Measurements from ENCODE around the gene GABRB1.
A peak's percentile ranks its signal among the peaks of the same experiment; 100 is the strongest.

GABRB1 gene

GRCh38 chr4:47135210-47135609, 103.8 kb downstream of the GABRB1 start:
- H3K36me3 ChIP-seq (replicated peaks; ENCODE audit: low read depth, low read length), result no peaks in the 10 kb centered on the region
- H3K4me3 ChIP-seq (ENCODE audit: low read length), result no peak overlapping the region
- H3K4me2 ChIP-seq (ENCODE audit: low read length), result no peak overlapping the region
- no peaks in the 10 kb centered on the region for H3K79me2 ChIP-seq (ENCODE audit: low read length)
- H3K9ac ChIP-seq (ENCODE audit: low read length), result no peak overlapping the region
- H3K4me1 ChIP-seq (ENCODE audit: low read length), result no peaks in the 10 kb centered on the region
- no peaks in the 10 kb centered on the region for H3K9me3 ChIP-seq (ENCODE audit: insufficient read depth, low read length)
- no peak overlapping the region for H3K27ac ChIP-seq (ENCODE audit: low read length)
- H2AFZ ChIP-seq (ENCODE audit: low read depth, low read length), result no peak overlapping the region
- TF ChIP-seq EZH2phosphoT487 (IDR thresholded peaks at IDR 0.05; ENCODE audit: low read depth) (no peak), CTCF (IDR thresholded peaks at IDR 0.05; ENCODE audit: low read depth, low read length) (no peak)
- H3K27me3 ChIP-seq (ENCODE audit: low read depth, low read length), result no peaks in the 10 kb centered on the region
- H4K20me1 ChIP-seq (ENCODE audit: insufficient read depth, low read length), result no peaks in the 10 kb centered on the region

- Histone ChIP-seq H3K79me2 (ENCODE audit: low read length) (no peaks in the 10 kb centered on the region), H3K36me3 (replicated peaks; ENCODE audit: low read depth, low read length) (no peaks in the 10 kb centered on the region), H3K4me3 (ENCODE audit: low read length) (no peak overlapping the region), H3K27me3 (ENCODE audit: low read depth, low read length) (no peaks in the 10 kb centered on the region), H3K9ac (ENCODE audit: low read length) (no peak overlapping the region), H2AFZ (ENCODE audit: low read depth, low read length) (no peak overlapping the region), H3K4me1 (ENCODE audit: low read length) (peaks cover 43% of the 10 kb centered on the region), H3K9me3 (ENCODE audit: insufficient read depth, low read length) (no peaks in the 10 kb centered on the region), H4K20me1 (ENCODE audit: insufficient read depth, low read length) (no peaks in the 10 kb centered on the region), H3K4me2 (ENCODE audit: low read length) (peak overlapping the region; percentile 41), H3K27ac (ENCODE audit: low read length) (no peak overlapping the region)
- TF ChIP-seq EZH2phosphoT487 (IDR thresholded peaks at IDR 0.05; ENCODE audit: low read depth), result no peak
- TF ChIP-seq CTCF (IDR thresholded peaks at IDR 0.05; ENCODE audit: low read depth, low read length), result no peak
Observed at GRCh38 chr4:47143261-47143660, 111.9 kb downstream of the GABRB1 start.

GRCh38 chr4:47145630-47146029, 114.3 kb downstream of the GABRB1 start:
- H2AFZ ChIP-seq (ENCODE audit: low read depth, low read length), result peak overlapping the region; percentile 62
- peak overlapping the region; percentile 56 for H3K9ac ChIP-seq (ENCODE audit: low read length)
- H3K4me2 ChIP-seq (ENCODE audit: low read length), result peak overlapping the region; percentile 94
- peak overlapping the region; percentile 72 for H3K4me3 ChIP-seq (ENCODE audit: low read length)
- H3K27ac ChIP-seq (ENCODE audit: low read length), result peak overlapping the region; percentile 65
- no peaks in the 10 kb centered on the region for H4K20me1 ChIP-seq (ENCODE audit: insufficient read depth, low read length)
- H3K4me1 ChIP-seq (ENCODE audit: low read length), result peaks cover 43% of the 10 kb centered on the region
- no peaks in the 10 kb centered on the region for H3K9me3 ChIP-seq (ENCODE audit: insufficient read depth, low read length)
- H3K27me3 ChIP-seq (ENCODE audit: low read depth, low read length), result no peaks in the 10 kb centered on the region
- no peaks in the 10 kb centered on the region for H3K79me2 ChIP-seq (ENCODE audit: low read length)
- H3K36me3 ChIP-seq (replicated peaks; ENCODE audit: low read depth, low read length), result no peaks in the 10 kb centered on the region
- TF ChIP-seq CTCF (IDR thresholded peaks at IDR 0.05; ENCODE audit: low read depth, low read length) (no peak), EZH2phosphoT487 (IDR thresholded peaks at IDR 0.05; ENCODE audit: low read depth) (no peak)

- H3K79me2 ChIP-seq (ENCODE audit: low read length), result no peaks in the 10 kb centered on the region
- no peak overlapping the region for H3K9ac ChIP-seq (ENCODE audit: low read length)
- no peak overlapping the region for H3K4me2 ChIP-seq (ENCODE audit: low read length)
- H3K4me1 ChIP-seq (ENCODE audit: low read length), result peaks cover 8% of the 10 kb centered on the region
- H3K4me3 ChIP-seq (ENCODE audit: low read length), result no peak overlapping the region
- no peaks in the 10 kb centered on the region for H3K36me3 ChIP-seq (replicated peaks; ENCODE audit: low read depth, low read length)
- H2AFZ ChIP-seq (ENCODE audit: low read depth, low read length), result peak overlapping the region; percentile 30; the same call in 1 of the 2 replicates
- TF ChIP-seq CTCF (IDR thresholded peaks at IDR 0.05; ENCODE audit: low read depth, low read length) (no peak), EZH2phosphoT487 (IDR thresholded peaks at IDR 0.05; ENCODE audit: low read depth) (no peak)
- H3K27me3 ChIP-seq (ENCODE audit: low read depth, low read length), result no peaks in the 10 kb centered on the region
- H4K20me1 ChIP-seq (ENCODE audit: insufficient read depth, low read length), result no peaks in the 10 kb centered on the region
- no peaks in the 10 kb centered on the region for H3K9me3 ChIP-seq (ENCODE audit: insufficient read depth, low read length)
- no peak overlapping the region for H3K27ac ChIP-seq (ENCODE audit: low read length)
Observed at GRCh38 chr4:47154816-47155370, 123.5 kb downstream of the GABRB1 start.
